ENCODE measurements around the gene PRRX2. TPM values are rescaled to one million over a fixed set of nuclear protein-coding genes. Genes with fewer than 3 reads are reported as not detected.

The PRRX2 gene
- total and polyA plus RNA-seq, 9 of the 15 experiments (the other 6 are each of a cell fraction or from before 2014, with no cell fraction given): 0.21 TPM; not detected in 8

- no peak overlapping the region for H3K27ac ChIP-seq (ENCODE audit: extremely low read depth, low read depth, low read length)
- no peak overlapping the region for H3K9ac ChIP-seq (ENCODE audit: insufficient read depth in 1 of 2, low read depth in 2 of 2, low read length in 2 of 2)
- peaks cover 67% of the 10 kb centered on the region; the same call in 2 of the 3 replicates for H3K36me3 ChIP-seq (ENCODE audit: control insufficient read depth, insufficient read depth, low read length)
- H3K4me3 ChIP-seq: no peak overlapping the region
- intact Hi-C loops (cut with micrococcal nuclease): no loop called here
- ChIA-PET POLR2A (interaction anchor here (0.5 to 2.3 kb wide), 5 partner anchors 9 to 57 kb away, joined by 3 to 11 read pairs (median 3); partner anchors contain the start of gene NTMT1), CTCF (ENCODE audit: low intra/inter-chr PET ratio) (no interaction called here)
- ATAC-seq: no peak
- H3K4me1 ChIP-seq (replicated peaks in 1 of 2; ENCODE audit: control insufficient read depth in 2 of 2, insufficient read depth in 2 of 2, low read length in 2 of 2): peaks cover 0 to 41% of the 10 kb centered on the region in 2 experiments; a peak in 3 of 5 replicates
- no peak for FAIRE-seq
- no peak for DNase-seq (ENCODE audit: extremely low read depth in 1 of 4, low spot score in 3 of 4)
- H2AFZ ChIP-seq (ENCODE audit: low read depth, low read length): no peak overlapping the region
- peaks cover 25% of the 10 kb centered on the region for H4K20me1 ChIP-seq (replicated peaks; ENCODE audit: control insufficient read depth, insufficient read depth, low read length)
- WGBS (ENCODE audit: insufficient coverage, low coverage, missing lambda C conversion rate): 85% methylated on average over 29 of the region's 29 CpGs
- no peaks in the 10 kb centered on the region for H3K27me3 ChIP-seq (ENCODE audit: control insufficient read depth in 2 of 2, insufficient read depth in 2 of 2, low read length in 2 of 2)
- in situ Hi-C loops (cut with MboI): no loop called here
- BruUV-seq (replicated peaks): no TSS peak
- H3K79me2 ChIP-seq (ENCODE audit: control insufficient read depth, insufficient read depth, low read length): peaks cover 20% of the 10 kb centered on the region
- H3K9me3 ChIP-seq (replicated peaks; ENCODE audit: control insufficient read depth, insufficient read depth, low read depth, low read length): no peaks in the 10 kb centered on the region
- no peaks in the 10 kb centered on the region for H3K9me1 ChIP-seq (ENCODE audit: control insufficient read depth, insufficient read depth, low read length)
- TF ChIP-seq DPF2 (IDR thresholded peaks at IDR 0.05) (no peak), KDM1A (IDR thresholded peaks at IDR 0.05) (no peak), ZNF239 (CRISPR knock-in tag; IDR thresholded peaks at IDR 0.05) (no peak), HLTF (IDR thresholded peaks at IDR 0.05) (no peak), ZNF785 (CRISPR knock-in tag; IDR thresholded peaks at IDR 0.05) (no peak), RBFOX2 (IDR thresholded peaks at IDR 0.05; ENCODE audit: low read depth, low read length) (0 out of 2 replicates have a peak, but pooled peaks have one; percentile 23), CLOCK (CRISPR knock-in tag; IDR thresholded peaks at IDR 0.05; ENCODE audit: borderline replicate concordance) (no peak), POLR2G (IDR thresholded peaks at IDR 0.05; ENCODE audit: low read depth, low read length) (peak; percentile 63), ZBTB5 (IDR thresholded peaks at IDR 0.05) (no peak), OTX1 (CRISPR knock-in tag; IDR thresholded peaks at IDR 0.05) (no peak), NFRKB (IDR thresholded peaks at IDR 0.05; ENCODE audit: low read depth) (no peak), ZKSCAN8 (CRISPR knock-in tag; IDR thresholded peaks at IDR 0.05) (no peak), POLR2A (conservative IDR thresholded peaks at IDR 0.05) (0 out of 2 replicates have a peak, but pooled peaks have one; percentile 1), POLR2AphosphoS2 (IDR thresholded peaks at IDR 0.05; ENCODE audit: low read length) (0 out of 2 replicates have a peak, but pooled peaks have one; percentile 50), ARID3A (IDR thresholded peaks at IDR 0.05; ENCODE audit: borderline replicate concordance, low read depth, low read length) (no peak)
- no peak overlapping the region for H3K4me2 ChIP-seq (ENCODE audit: insufficient read depth, low read length)
Measured at GRCh38 chr9:129637673-129638439, 27.6 kb upstream of the PRRX2 start.

Data from K562 (cell line).